HEK293T (cell line): Measurements from ENCODE around the gene PHF13.

Source experiments
- CTCF ChIA-PET: fragments of 350-600 bp; formaldehyde crosslinking; extraction: SDS; loops from one replicate; lab custom pipeline; 2021; ENCODE audit warnings: antibody characterized with exemption, inconsistent platforms; lab: Yijun Ruan, JAX
- POLR2A ChIA-PET: fragments of 350-600 bp; formaldehyde crosslinking; extraction: SDS; loops from one replicate; lab custom pipeline; 2020; ENCODE audit warnings: antibody characterized with exemption, inconsistent platforms; lab: Yijun Ruan, JAX
- DNase-seq: peaks from one replicate; pipeline ENCODE4 v3.0.0; 2012; ENCODE audit warnings: mixed read lengths; ENCODE audit errors: extremely low spot score
- ARNT ChIP-seq: fragments of 450-650 bp; IDR thresholded peaks from 2 replicates; pipeline ENCODE4 v1.6.1; 2017; ENCODE audit warnings: mild to moderate bottlenecking
- BHLHE40 ChIP-seq: fragments of 450-650 bp; IDR thresholded peaks from 2 replicates; pipeline ENCODE4 v1.6.1; 2016; ENCODE audit warnings: mild to moderate bottlenecking, moderate library complexity, borderline replicate concordance
- CTBP1 ChIP-seq: fragments of 450-650 bp; IDR thresholded peaks from 2 replicates; pipeline ENCODE4 v1.6.1; 2016; ENCODE audit warnings: borderline replicate concordance
- ELF4 ChIP-seq: fragments of 450-650 bp; IDR thresholded peaks from 2 replicates; pipeline ENCODE4 v1.6.1; 2017; ENCODE audit warnings: antibody characterized with exemption
- FOXA1 ChIP-seq: fragments of 450-650 bp; IDR thresholded peaks from 2 replicates; pipeline ENCODE4 v1.6.1; 2016; ENCODE audit warnings: mild to moderate bottlenecking
- FOXK2 ChIP-seq: fragments of 450-650 bp; IDR thresholded peaks from 2 replicates; pipeline ENCODE4 v1.6.1; 2016; ENCODE audit warnings: mild to moderate bottlenecking
- FOXM1 ChIP-seq: fragments of 450-650 bp; IDR thresholded peaks from 2 replicates; pipeline ENCODE4 v1.6.1; 2017; ENCODE audit warnings: mild to moderate bottlenecking, borderline replicate concordance
- HDGF ChIP-seq: fragments of 450-650 bp; IDR thresholded peaks from 2 replicates; pipeline ENCODE4 v1.6.1; 2017; ENCODE audit warnings: antibody characterized with exemption, borderline replicate concordance
- L3MBTL2 ChIP-seq: fragments of 450-650 bp; conservative IDR thresholded peaks from 2 replicates; pipeline ENCODE4 v1.6.1; 2016; ENCODE audit warnings: mild to moderate bottlenecking
- LEF1 ChIP-seq: fragments of 450-650 bp; IDR thresholded peaks from 2 replicates; pipeline ENCODE4 v1.6.1; 2017; ENCODE audit warnings: mild to moderate bottlenecking, borderline replicate concordance
- NFRKB ChIP-seq: fragments of 450-650 bp; IDR thresholded peaks from 2 replicates; pipeline ENCODE4 v1.6.1; 2016; ENCODE audit warnings: mild to moderate bottlenecking, moderate library complexity
- SP1 ChIP-seq: fragments of 450-650 bp; IDR thresholded peaks from 2 replicates; pipeline ENCODE4 v1.6.1; 2017
- SUZ12 ChIP-seq: fragments of 450-650 bp; IDR thresholded peaks from 2 replicates; pipeline ENCODE4 v1.6.1; 2016; ENCODE audit warnings: mild to moderate bottlenecking
- TARDBP ChIP-seq: fragments of 450-650 bp; IDR thresholded peaks from 2 replicates; pipeline ENCODE4 v1.6.1; 2016
- ZNF384 ChIP-seq: fragments of 450-650 bp; IDR thresholded peaks from 2 replicates; pipeline ENCODE4 v1.6.1; 2016
- TF ChIP-seq, protein P1 (sequence below): fragments of 450-650 bp; IDR thresholded peaks from 2 replicates; pipeline ENCODE4 v1.6.1; 2016

The PHF13 gene

DNA sequence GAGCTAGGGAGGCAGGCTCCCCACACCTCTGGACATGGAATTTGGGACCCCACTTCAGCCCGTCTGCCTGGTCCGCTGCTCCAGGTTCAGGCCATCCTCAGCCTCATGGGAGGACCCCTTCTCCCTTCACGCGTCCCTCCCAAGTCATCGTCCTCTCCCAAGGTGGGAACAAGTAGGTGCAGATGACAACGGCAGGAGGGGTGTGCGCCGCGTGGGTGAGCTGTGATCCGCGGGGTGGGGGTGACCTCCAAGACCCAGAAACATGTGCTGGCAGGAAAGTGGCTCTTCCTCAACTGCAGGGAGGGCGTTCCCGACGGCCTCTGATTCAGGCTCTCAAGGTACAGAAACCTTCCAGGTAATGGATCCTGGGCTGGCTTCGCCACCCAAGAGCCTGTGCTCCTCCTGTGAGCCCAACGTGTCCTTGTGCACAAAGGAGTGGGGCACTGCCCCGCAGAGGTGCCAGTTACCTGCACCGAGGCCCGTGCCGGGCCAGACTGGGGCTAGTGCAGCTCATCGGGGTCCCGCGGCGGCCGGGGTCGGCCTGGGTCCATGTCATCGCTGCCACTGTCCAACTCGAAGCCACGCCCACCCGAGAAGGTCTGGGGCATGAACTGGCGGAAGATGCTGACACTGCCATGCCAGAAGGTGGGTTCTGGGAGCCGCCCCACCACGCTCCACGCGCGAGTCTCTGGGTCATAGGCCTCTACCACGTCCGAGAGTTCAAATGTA, 20.5 kb upstream of the PHF13 start:
- CTCF ChIA-PET = no interaction called here
- DNase-seq = no peak
- no peak for TF ChIP-seq TARDBP
- TF ChIP-seq HDGF = no peak
- TF ChIP-seq FOXM1 = no peak
- no peak for TF ChIP-seq BHLHE40
- TF ChIP-seq ELF4 = no peak
- TF ChIP-seq ARNT = no peak
- no peak for TF ChIP-seq SUZ12
- TF ChIP-seq LEF1 = no peak
- TF ChIP-seq ZNF384 = no peak
- no peak for TF ChIP-seq CTBP1
- no peak for TF ChIP-seq FOXA1
- TF ChIP-seq L3MBTL2 = no peak
- TF ChIP-seq, protein P1, sequence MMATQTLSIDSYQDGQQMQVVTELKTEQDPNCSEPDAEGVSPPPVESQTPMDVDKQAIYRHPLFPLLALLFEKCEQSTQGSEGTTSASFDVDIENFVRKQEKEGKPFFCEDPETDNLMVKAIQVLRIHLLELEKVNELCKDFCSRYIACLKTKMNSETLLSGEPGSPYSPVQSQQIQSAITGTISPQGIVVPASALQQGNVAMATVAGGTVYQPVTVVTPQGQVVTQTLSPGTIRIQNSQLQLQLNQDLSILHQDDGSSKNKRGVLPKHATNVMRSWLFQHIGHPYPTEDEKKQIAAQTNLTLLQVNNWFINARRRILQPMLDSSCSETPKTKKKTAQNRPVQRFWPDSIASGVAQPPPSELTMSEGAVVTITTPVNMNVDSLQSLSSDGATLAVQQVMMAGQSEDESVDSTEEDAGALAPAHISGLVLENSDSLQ = no peak
- TF ChIP-seq FOXK2 = no peak
- no peak for TF ChIP-seq SP1
- TF ChIP-seq NFRKB = no peak
- POLR2A ChIA-PET = interaction anchor here (2.7 kb wide), 1 partner anchor 13 kb away, joined by 8 read pairs; the partner anchor contains the start of gene ZBTB48

DNA sequence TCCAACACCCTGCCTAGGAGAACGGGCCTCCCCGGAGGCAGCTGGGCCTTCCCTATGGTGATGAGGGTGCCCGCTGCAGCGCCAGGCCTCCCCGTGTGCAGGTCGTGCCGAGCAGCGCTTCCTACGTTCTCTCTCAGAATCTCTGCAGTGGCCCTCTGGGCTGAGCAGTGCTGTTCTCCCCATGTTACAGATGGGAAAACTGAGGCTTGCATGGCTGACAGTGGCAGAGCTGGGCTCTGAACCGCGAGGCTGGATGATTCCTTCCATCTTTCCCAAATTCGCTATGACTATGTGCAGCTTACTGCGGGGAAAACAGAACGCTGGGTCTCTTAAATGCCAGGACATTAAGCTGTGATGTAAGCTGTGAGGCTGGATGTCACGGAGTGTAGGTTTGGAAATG, 19.7 kb upstream of the PHF13 start:
- ChIA-PET CTCF (no interaction called here), POLR2A (no interaction called here)
- TF ChIP-seq ELF4 (no peak), CTBP1 (no peak), NFRKB (no peak), HDGF (no peak), BHLHE40 (no peak), TARDBP (no peak), L3MBTL2 (no peak), SUZ12 (no peak), FOXA1 (no peak), FOXM1 (no peak), LEF1 (no peak), ZNF384 (no peak), SP1 (no peak), ARNT (no peak), FOXK2 (no peak)
- TF ChIP-seq, protein P1 = no peak
- DNase-seq = no peak

DNA sequence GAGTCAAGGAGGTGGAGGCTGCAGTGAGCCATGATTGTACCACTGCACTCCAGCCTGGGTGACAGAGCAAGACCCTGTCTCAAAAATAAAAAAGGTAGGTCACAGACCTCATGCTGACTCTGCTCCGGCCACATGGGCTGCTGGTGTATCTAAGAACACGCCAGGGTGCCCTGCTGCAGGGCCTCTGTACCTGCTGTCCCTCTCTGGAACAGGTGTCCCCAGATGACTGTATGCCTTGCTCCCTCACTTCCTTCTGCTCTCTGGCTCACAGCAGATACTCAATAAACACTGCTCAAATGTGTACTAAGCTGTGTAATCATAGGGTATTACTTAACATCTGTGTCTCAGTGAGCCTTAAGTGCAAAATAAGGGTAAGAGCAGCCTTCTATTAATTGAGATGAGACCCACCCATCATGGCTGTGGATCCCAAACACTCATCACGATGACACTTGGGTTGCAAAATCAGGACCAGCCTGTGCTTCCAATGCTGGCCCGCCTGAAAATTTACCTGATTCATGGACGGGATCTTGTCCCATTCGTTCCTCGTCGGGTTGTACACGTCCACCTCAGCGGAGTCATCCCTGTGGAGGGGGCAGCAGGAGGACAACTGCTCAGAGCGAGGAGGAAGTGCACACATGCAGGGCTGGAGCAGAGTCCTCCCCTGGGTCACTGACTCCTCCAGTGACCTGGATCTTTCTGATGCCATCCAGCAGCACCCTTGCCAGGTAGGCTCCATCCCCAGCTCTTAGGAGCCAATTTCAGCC, 18.4 kb upstream of the PHF13 start:
- POLR2A ChIA-PET = no interaction called here
- no peak for DNase-seq
- TF ChIP-seq ZNF384 (no peak), NFRKB (no peak), ARNT (no peak)
- CTCF ChIA-PET = no interaction called here

DNA sequence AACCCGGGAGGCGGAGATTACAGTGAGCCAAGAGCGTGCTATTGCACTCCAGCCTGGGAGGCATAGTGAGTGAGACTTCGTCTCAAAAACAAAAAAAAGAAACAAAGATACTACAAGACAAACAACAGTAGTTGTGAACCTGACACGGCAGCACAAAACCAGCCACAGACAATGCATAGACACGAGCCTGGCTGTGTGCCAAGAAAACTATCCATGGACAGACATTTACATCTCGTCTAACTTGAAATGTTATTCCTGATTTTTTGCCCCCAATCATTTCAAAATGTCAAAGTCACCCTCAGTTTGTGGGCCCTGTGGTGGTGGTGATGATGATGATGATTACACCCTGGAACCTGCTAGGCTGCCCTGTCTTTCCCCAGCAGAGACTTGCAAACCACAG, 17.2 kb upstream of the PHF13 start:
- TF ChIP-seq FOXA1 (no peak), SUZ12 (no peak), ZNF384 (no peak), BHLHE40 (no peak), FOXM1 (no peak), LEF1 (no peak), TARDBP (no peak), NFRKB (no peak), FOXK2 (no peak), ELF4 (no peak), ARNT (no peak), SP1 (no peak), L3MBTL2 (no peak), HDGF (no peak), CTBP1 (no peak)
- TF ChIP-seq, protein P1 = no peak
- ChIA-PET POLR2A (no interaction called here), CTCF (no interaction called here)
- no peak for DNase-seq

DNA sequence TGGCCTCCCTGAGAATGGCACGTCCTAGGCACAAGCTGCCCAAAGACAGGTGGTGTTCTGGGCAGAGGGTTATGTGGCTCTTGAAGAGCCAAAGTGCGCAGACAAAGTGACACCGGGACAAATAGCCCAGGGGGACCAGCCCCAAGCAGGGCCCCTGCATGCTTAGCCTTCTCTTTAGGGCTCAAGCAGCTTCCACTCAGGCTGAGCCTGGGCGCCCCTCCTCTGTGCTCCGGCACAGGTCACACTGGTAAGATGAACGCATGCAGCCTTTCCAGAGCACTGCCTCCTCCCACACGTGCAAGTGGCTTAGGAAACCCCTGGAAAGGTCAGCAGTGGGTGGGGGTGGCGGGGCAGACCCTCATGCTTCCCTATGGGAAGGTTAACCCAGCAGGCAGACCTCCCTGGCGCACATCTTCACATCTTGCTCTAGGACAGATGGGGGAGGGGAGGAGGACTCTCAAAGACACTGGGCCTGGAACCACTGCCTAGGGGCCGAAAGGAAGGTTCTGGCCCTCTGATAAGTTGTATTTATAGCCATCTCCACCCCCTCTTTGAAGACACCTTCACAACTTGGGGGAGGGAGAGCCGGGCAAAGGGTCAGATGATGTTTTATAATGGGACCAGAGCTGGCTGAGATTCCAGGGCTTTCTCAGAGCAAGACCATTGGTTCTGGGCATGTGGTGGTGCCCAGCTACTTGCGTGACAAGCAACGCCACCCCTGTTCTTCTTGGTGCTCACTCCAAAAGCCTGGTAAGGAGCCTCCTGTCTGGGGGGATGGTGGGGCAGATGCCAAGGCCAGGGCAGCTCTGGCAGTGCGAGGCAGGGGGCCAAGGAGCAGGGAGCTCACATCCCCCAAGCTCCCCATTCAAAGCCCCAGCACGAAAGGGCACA, 16.4 kb upstream of the PHF13 start:
- TF ChIP-seq FOXA1 (no peak), TARDBP (no peak), ARNT (no peak), SUZ12 (no peak)
- ChIA-PET CTCF (interaction anchor here (0.7 kb wide), 1 partner anchor 1438 kb away, joined by 3 read pairs; no protein-coding TSS in a partner anchor), POLR2A (no interaction called here)
- DNase-seq = no peak
